Small intestine (tissue), 7 donors: ENCODE results near the gene PTPN6. TPM values are rescaled to one million over a fixed set of nuclear protein-coding genes. Genes with fewer than 3 reads are reported as not detected.

Source experiments
- DNase-seq, 2 donors: peaks; one replicate each; pipeline versions ENCODE4 v3.0.0 to v3.0.0-alpha.2; 2013
- FAIRE-seq: peaks from 2 replicates; lab custom pipeline; 2012; peaks lifted over from hg19 to GRCh38; lab: Jason Lieb, UNC
- H3K27ac ChIP-seq, 3 donors: one replicate each; pipeline ENCODE4 v1.5.1; 2013; ENCODE audit warnings: low read length in 2 of 3, mild to moderate bottlenecking in 2 of 3, control low read depth in 1 of 3, inconsistent platforms in 1 of 3, low read depth in 1 of 3, moderate library complexity in 1 of 3
- H3K27me3 ChIP-seq, 3 donors: one replicate each; pipeline ENCODE4 v1.6.1; 2013; ENCODE audit warnings: low read length in 3 of 3, inconsistent platforms in 1 of 3; ENCODE audit not compliant: control insufficient read depth in 3 of 3, insufficient read depth in 3 of 3
- H3K36me3 ChIP-seq, 3 donors: one replicate each; pipeline ENCODE4 v1.6.1; 2013; ENCODE audit warnings: low read length in 3 of 3, inconsistent platforms in 1 of 3, low read depth in 1 of 3, mild to moderate bottlenecking in 1 of 3, moderate library complexity in 1 of 3; ENCODE audit not compliant: control insufficient read depth in 3 of 3, insufficient read depth in 2 of 3
- H3K4me1 ChIP-seq, 3 donors: one replicate each; pipeline ENCODE4 v1.6.1; 2013; ENCODE audit warnings: low read length in 2 of 3, inconsistent platforms in 1 of 3, low read depth in 1 of 3, mild to moderate bottlenecking in 1 of 3, moderate library complexity in 1 of 3; ENCODE audit not compliant: control insufficient read depth in 3 of 3, insufficient read depth in 2 of 3
- H3K4me3 ChIP-seq, 3 donors: one replicate each; pipeline ENCODE4 v1.5.1; 2013; ENCODE audit warnings: low read length in 3 of 3, control low read depth in 1 of 3, inconsistent platforms in 1 of 3, low read depth in 1 of 3, mild to moderate bottlenecking in 1 of 3, moderate library complexity in 1 of 3
- H3K9me3 ChIP-seq, 2 donors: one replicate each; pipeline ENCODE4 v1.6.1; 2013; ENCODE audit warnings: low read depth in 1 of 2, low read length in 1 of 2; ENCODE audit not compliant: control insufficient read depth in 2 of 2, insufficient read depth in 1 of 2
- WGBS, 3 donors: extraction: QIAGEN DNeasy Blood & Tissue Kit; methylation state at CpG; one replicate each; pipeline ENCODE4 v1.1.7; 2013; 5-methylcytosine and 5-hydroxymethylcytosine counted together
- polyA plus RNA-seq, 4 donors: library from polyadenylated mRNA; stranded (reverse) in 3 of 4; unstranded in 1 of 4; fragments of 200-250 nt in 3 of 4; fragments of 120-200 nt in 1 of 4; gene quantifications; one replicate each; pipeline versions ENCODE4 v1.2.1 to v1.2.3, GENCODE V29; 2013
- donor health status: healthy with polysubstance abuse.
- donor health status: control.
- donor health status: control.
- donor health status: Bipolar disorder and iron deficiency.
- donor health status: healthy.

The PTPN6 gene
- polyA plus RNA-seq, 4 donors: 37.4 to 81.1 (median 58.7) TPM

GRCh38 chr12:6963016-6963731 lies 12.0 kb downstream of the PTPN6 start:
- Histone ChIP-seq H3K4me1 (peaks cover 0 to 54% (median 4%) of the 10 kb centered on the region in 3 donors), H3K27me3 (no peaks in the 10 kb centered on the region), H3K4me3 (peak overlapping the region; percentile 64 to 88 (median 74)), H3K36me3 (peaks cover 5 to 71% (median 8%) of the 10 kb centered on the region in 3 donors), H3K9me3 (no peaks in the 10 kb centered on the region), H3K27ac (peak overlapping the region; percentile 98 to 99 (median 98))
- peak; percentile 95 to 97 for DNase-seq
- no peak for FAIRE-seq
- WGBS, 3 donors: 21 to 61% (median 38%) methylated on average over 29 to 32 of the region's 32 CpGs

GRCh38 chr12:6963791-6964413 lies 12.7 kb downstream of the PTPN6 start:
- Histone ChIP-seq H3K4me1 (peaks cover 0 to 62% (median 6%) of the 10 kb centered on the region in 3 donors), H3K9me3 (no peaks in the 10 kb centered on the region), H3K4me3 (peak overlapping the region; percentile 64 to 88 (median 74)), H3K27ac (peak overlapping the region; percentile 98 to 99 (median 98)), H3K36me3 (peaks cover 5 to 71% (median 8%) of the 10 kb centered on the region in 3 donors), H3K27me3 (no peaks in the 10 kb centered on the region)
- no peak for FAIRE-seq
- DNase-seq: peak; percentile 46 to 80
- 12 to 58% (median 37%) methylated on average over 17 of the region's 17 CpGs for WGBS, 3 donors

- peaks cover 0 to 67% (median 6%) of the 10 kb centered on the region in 3 donors for H3K4me1 ChIP-seq
- H3K4me3 ChIP-seq: peak overlapping the region in 2 of 3 donors; percentile 74 to 88
- H3K27ac ChIP-seq: peak overlapping the region; percentile 98 to 99 (median 98)
- no peaks in the 10 kb centered on the region for H3K27me3 ChIP-seq
- FAIRE-seq (no peak), DNase-seq (no peak)
- WGBS, 3 donors: 14 to 55% (median 33%) methylated on average over 8 of the region's 8 CpGs
- H3K36me3 ChIP-seq: peaks cover 5 to 65% (median 8%) of the 10 kb centered on the region in 3 donors
- H3K9me3 ChIP-seq: no peaks in the 10 kb centered on the region
Observed at GRCh38 chr12:6964605-6965025, 13.5 kb downstream of the PTPN6 start.

- FAIRE-seq: no peak
- peak; percentile 96 to 98 for DNase-seq
- Histone ChIP-seq H3K27me3 (no peaks in the 10 kb centered on the region), H3K36me3 (peaks cover 5 to 62% (median 8%) of the 10 kb centered on the region in 3 donors), H3K27ac (peak overlapping the region; percentile 98 to 99 (median 98)), H3K4me1 (peaks cover 0 to 67% (median 6%) of the 10 kb centered on the region in 3 donors), H3K9me3 (no peaks in the 10 kb centered on the region), H3K4me3 (peak overlapping the region in 2 of 3 donors; percentile 74 to 88)
- 5 to 18% (median 7%) methylated on average over 12 of the region's 12 CpGs for WGBS, 3 donors
Observed at GRCh38 chr12:6965026-6965661, 14.0 kb downstream of the PTPN6 start.

- WGBS, 3 donors: 24 to 52% (median 48%) methylated on average over 4 of the region's 4 CpGs
- FAIRE-seq (no peak), DNase-seq (no peak)
- H3K4me1 ChIP-seq: peaks cover 0 to 67% (median 6%) of the 10 kb centered on the region in 3 donors
- peak overlapping the region; percentile 79 to 99 (median 98) for H3K27ac ChIP-seq
- no peaks in the 10 kb centered on the region for H3K27me3 ChIP-seq
- peak overlapping the region in 2 of 3 donors; percentile 5 to 17 for H3K4me3 ChIP-seq
- H3K9me3 ChIP-seq: no peaks in the 10 kb centered on the region
- peaks cover 5 to 56% (median 8%) of the 10 kb centered on the region in 3 donors for H3K36me3 ChIP-seq
Observed at GRCh38 chr12:6965714-6966113, 14.6 kb downstream of the PTPN6 start.

- DNase-seq (no peak), FAIRE-seq (no peak)
- Histone ChIP-seq H3K4me1 (peaks cover 0 to 61% (median 6%) of the 10 kb centered on the region in 3 donors), H3K27me3 (no peaks in the 10 kb centered on the region), H3K36me3 (peaks cover 5 to 50% (median 8%) of the 10 kb centered on the region in 3 donors), H3K27ac (peak overlapping the region in 2 of 3 donors; percentile 79 to 98), H3K4me3 (no peak overlapping the region), H3K9me3 (no peaks in the 10 kb centered on the region)
- 45 to 63% (median 47%) methylated on average over 7 of the region's 7 CpGs for WGBS, 3 donors
Observed at GRCh38 chr12:6966351-6966750, 15.2 kb downstream of the PTPN6 start.

GRCh38 chr12:6967651-6968100 lies 16.5 kb downstream of the PTPN6 start:
- Histone ChIP-seq H3K36me3 (peaks cover 5 to 51% (median 8%) of the 10 kb centered on the region in 3 donors), H3K9me3 (no peaks in the 10 kb centered on the region), H3K4me1 (peaks cover 5 to 56% (median 6%) of the 10 kb centered on the region in 3 donors), H3K27me3 (no peaks in the 10 kb centered on the region), H3K4me3 (no peak overlapping the region), H3K27ac (peak overlapping the region; percentile 13 to 67 (median 19))
- FAIRE-seq (no peak), DNase-seq (peak in 1 of 2 donors; percentile 44)
- WGBS, 3 donors: 43 to 72% (median 51%) methylated on average over 10 of the region's 10 CpGs

- Histone ChIP-seq H3K27ac (peak overlapping the region; percentile 19 to 47 (median 30)), H3K4me3 (peak overlapping the region in 1 of 3 donors; percentile 2), H3K9me3 (no peaks in the 10 kb centered on the region), H3K4me1 (peaks cover 5 to 55% (median 6%) of the 10 kb centered on the region in 3 donors), H3K27me3 (no peaks in the 10 kb centered on the region), H3K36me3 (peaks cover 5 to 57% (median 8%) of the 10 kb centered on the region in 3 donors)
- WGBS, 3 donors: 62 to 79% (median 64%) methylated on average over 9 of the region's 9 CpGs
- FAIRE-seq: no peak
- no peak for DNase-seq
Observed at GRCh38 chr12:6968426-6968825, 17.3 kb downstream of the PTPN6 start.
